Smooth muscle cell (in vitro differentiated cells): ENCODE results near the gene SLC12A7. TPM values are rescaled to one million over a fixed set of nuclear protein-coding genes. Genes with fewer than 3 reads are reported as not detected.

Experiments
- DNase-seq: peaks from one replicate; lab custom pipeline; 2025; ENCODE audit not compliant: unreplicated experiment; lab: John Stamatoyannopoulos, UW
- H2AFZ ChIP-seq: fragments of 200-600 bp; sonication (generic); 2 replicates; pipeline ENCODE4 v1.6.0; 2016; ENCODE audit warnings: antibody characterized with exemption, low read depth, mild to moderate bottlenecking
- H3F3A ChIP-seq: fragments of 200-600 bp; sonication (generic); 2 replicates; pipeline ENCODE4 v1.6.0; 2017; ENCODE audit warnings: antibody characterized with exemption, low read depth
- H3K27ac ChIP-seq: fragments of 200-600 bp; sonication (generic); 2 replicates; pipeline ENCODE4 v1.5.1; 2016; ENCODE audit warnings: low read depth, mild to moderate bottlenecking
- H3K27me3 ChIP-seq: fragments of 200-600 bp; sonication (generic); 2 replicates; pipeline ENCODE4 v1.6.1; 2016; ENCODE audit warnings: low read depth, mild to moderate bottlenecking
- H3K36me3 ChIP-seq: fragments of 200-600 bp; sonication (generic); 2 replicates; pipeline ENCODE4 v1.5.1; 2016; ENCODE audit warnings: low read depth
- H3K4me1 ChIP-seq: fragments of 200-600 bp; sonication (generic); 2 replicates; pipeline ENCODE4 v1.5.1; 2016; ENCODE audit warnings: low read depth
- H3K4me2 ChIP-seq: fragments of 200-600 bp; sonication (generic); 2 replicates; pipeline ENCODE4 v1.6.0; 2016; ENCODE audit warnings: mild to moderate bottlenecking
- H3K4me3 ChIP-seq: fragments of 200-600 bp; sonication (generic); 2 replicates; pipeline ENCODE4 v1.5.1; 2016; ENCODE audit warnings: mild to moderate bottlenecking
- H3K79me2 ChIP-seq: fragments of 200-600 bp; sonication (generic); 2 replicates; pipeline ENCODE4 v1.6.0; 2016; ENCODE audit warnings: low read depth, mild to moderate bottlenecking
- H3K9ac ChIP-seq: fragments of 200-600 bp; sonication (generic); 2 replicates; pipeline ENCODE4 v1.6.0; 2016; ENCODE audit warnings: low read depth
- H3K9me3 ChIP-seq: fragments of 200-600 bp; sonication (generic); replicated peaks from 2 replicates; pipeline ENCODE4 v1.5.1; 2016; ENCODE audit warnings: low read depth
- H4K20me1 ChIP-seq: fragments of 200-600 bp; sonication (generic); 2 replicates; pipeline ENCODE4 v1.6.0; 2016; ENCODE audit warnings: low read depth
- WGBS: methylation state at CpG from one replicate; pipeline ENCODE4 v1.1.7; 2016; ENCODE audit warnings: low lambda C conversion rate; 5-methylcytosine and 5-hydroxymethylcytosine counted together
- polyA plus RNA-seq: library from polyadenylated mRNA; unstranded; fragments of >200 nt; fragmentation: Nextera tagmentation; extraction: Ambion mirVana; gene quantifications from 2 replicates; pipeline ENCODE4 v1.2.1, GENCODE V29; 2016
- total RNA-seq: library from RNA; depleted of rRNA; stranded (reverse); fragments of >200 nt; gene quantifications from 2 replicates; pipeline ENCODE4 v1.2.3, GENCODE V29; 2014
- TF ChIP-seq, protein P1 (sequence below): fragments of 200-600 bp; sonication (generic); IDR thresholded peaks from 2 replicates; pipeline ENCODE4 v1.5.1; 2017; ENCODE audit warnings: borderline replicate concordance, mild to moderate bottlenecking, antibody characterized with exemption; ENCODE audit not compliant: insufficient read depth, poor library complexity, severe bottlenecking

SLC12A7 gene
- total and polyA plus RNA-seq, 2 experiments from 2014 or later = 6.1 to 15.2 TPM

GRCh38 chr5:1033178-1033577 is 78.7 kb downstream of the SLC12A7 start:
- 95% methylated on average over 25 of the region's 26 CpGs for WGBS
- no peak overlapping the region for H3K4me2 ChIP-seq
- no peak overlapping the region for H3K9ac ChIP-seq
- no peak overlapping the region for H2AFZ ChIP-seq
- H3K4me1 ChIP-seq = no peaks in the 10 kb centered on the region
- DNase-seq = no peak
- TF ChIP-seq, protein P1, sequence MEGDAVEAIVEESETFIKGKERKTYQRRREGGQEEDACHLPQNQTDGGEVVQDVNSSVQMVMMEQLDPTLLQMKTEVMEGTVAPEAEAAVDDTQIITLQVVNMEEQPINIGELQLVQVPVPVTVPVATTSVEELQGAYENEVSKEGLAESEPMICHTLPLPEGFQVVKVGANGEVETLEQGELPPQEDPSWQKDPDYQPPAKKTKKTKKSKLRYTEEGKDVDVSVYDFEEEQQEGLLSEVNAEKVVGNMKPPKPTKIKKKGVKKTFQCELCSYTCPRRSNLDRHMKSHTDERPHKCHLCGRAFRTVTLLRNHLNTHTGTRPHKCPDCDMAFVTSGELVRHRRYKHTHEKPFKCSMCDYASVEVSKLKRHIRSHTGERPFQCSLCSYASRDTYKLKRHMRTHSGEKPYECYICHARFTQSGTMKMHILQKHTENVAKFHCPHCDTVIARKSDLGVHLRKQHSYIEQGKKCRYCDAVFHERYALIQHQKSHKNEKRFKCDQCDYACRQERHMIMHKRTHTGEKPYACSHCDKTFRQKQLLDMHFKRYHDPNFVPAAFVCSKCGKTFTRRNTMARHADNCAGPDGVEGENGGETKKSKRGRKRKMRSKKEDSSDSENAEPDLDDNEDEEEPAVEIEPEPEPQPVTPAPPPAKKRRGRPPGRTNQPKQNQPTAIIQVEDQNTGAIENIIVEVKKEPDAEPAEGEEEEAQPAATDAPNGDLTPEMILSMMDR = no peak
- H4K20me1 ChIP-seq = peaks cover 73% of the 10 kb centered on the region
- H3K9me3 ChIP-seq = no peaks in the 10 kb centered on the region
- no peaks in the 10 kb centered on the region for H3K79me2 ChIP-seq
- H3F3A ChIP-seq = no peaks in the 10 kb centered on the region
- no peak overlapping the region for H3K4me3 ChIP-seq
- no peak overlapping the region for H3K27ac ChIP-seq
- H3K27me3 ChIP-seq = no peaks in the 10 kb centered on the region
- H3K36me3 ChIP-seq = no peaks in the 10 kb centered on the region

DNA sequence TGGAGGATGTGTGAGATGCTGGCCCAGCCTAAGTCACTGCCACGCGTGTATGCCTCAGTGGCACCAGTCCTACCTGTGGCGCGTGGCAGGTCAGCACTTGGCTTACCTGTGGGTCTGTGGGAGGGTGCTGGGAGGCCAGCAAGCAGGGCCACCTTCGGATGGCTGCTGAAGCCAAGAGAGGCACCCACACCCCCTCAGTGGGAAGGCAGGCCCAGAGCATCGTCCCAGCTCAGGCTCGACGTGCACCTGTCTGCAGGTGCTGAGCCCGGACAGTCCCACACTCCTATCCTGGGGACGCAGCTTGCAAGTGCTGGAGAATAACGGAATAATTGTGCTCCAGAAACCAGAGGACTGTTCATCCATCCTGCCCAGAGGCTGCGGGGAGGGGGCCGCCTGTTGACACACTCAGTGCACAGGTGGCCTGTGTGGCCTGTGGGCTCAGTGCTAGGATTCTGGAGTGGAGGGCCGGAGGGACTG is 79.3 kb downstream of the SLC12A7 start:
- Histone ChIP-seq H3K9ac (no peak overlapping the region), H3K79me2 (no peaks in the 10 kb centered on the region), H3K4me2 (no peak overlapping the region), H2AFZ (no peak overlapping the region), H3K4me1 (no peaks in the 10 kb centered on the region), H3K4me3 (no peak overlapping the region), H3K27ac (no peak overlapping the region), H3K36me3 (no peaks in the 10 kb centered on the region), H4K20me1 (peaks cover 79% of the 10 kb centered on the region), H3K9me3 (no peaks in the 10 kb centered on the region), H3K27me3 (no peaks in the 10 kb centered on the region), H3F3A (no peaks in the 10 kb centered on the region)
- 98% methylated on average over 14 of the region's 14 CpGs for WGBS
- no peak for DNase-seq
- TF ChIP-seq, protein P1 = no peak

GRCh38 chr5:1032011-1032410 is 79.9 kb downstream of the SLC12A7 start:
- Histone ChIP-seq H3K9ac (no peak overlapping the region), H3F3A (no peaks in the 10 kb centered on the region), H2AFZ (no peak overlapping the region), H3K4me2 (no peak overlapping the region), H3K79me2 (no peaks in the 10 kb centered on the region), H3K9me3 (no peaks in the 10 kb centered on the region), H3K27me3 (no peaks in the 10 kb centered on the region), H3K4me3 (no peak overlapping the region), H4K20me1 (peaks cover 85% of the 10 kb centered on the region), H3K27ac (no peak overlapping the region), H3K36me3 (no peaks in the 10 kb centered on the region), H3K4me1 (no peaks in the 10 kb centered on the region)
- no peak for DNase-seq
- TF ChIP-seq, protein P1 = no peak
- 93% methylated on average over 16 of the region's 16 CpGs for WGBS

GRCh38 chr5:1031306-1031959 is 80.4 kb downstream of the SLC12A7 start:
- Histone ChIP-seq H3K4me1 (no peaks in the 10 kb centered on the region), H3F3A (no peaks in the 10 kb centered on the region), H4K20me1 (peaks cover 91% of the 10 kb centered on the region), H3K4me3 (no peak overlapping the region), H2AFZ (no peak overlapping the region), H3K36me3 (no peaks in the 10 kb centered on the region), H3K4me2 (no peak overlapping the region), H3K79me2 (no peaks in the 10 kb centered on the region), H3K27me3 (no peaks in the 10 kb centered on the region), H3K9me3 (no peaks in the 10 kb centered on the region), H3K9ac (no peak overlapping the region), H3K27ac (no peak overlapping the region)
- no peak for DNase-seq
- WGBS = 93% methylated on average over 19 of the region's 19 CpGs
- TF ChIP-seq, protein P1 = no peak
